HepG2 (cell line): ENCODE results near the gene AKAP8. TPM values are rescaled to one million over a fixed set of nuclear protein-coding genes. Genes with fewer than 3 reads are reported as not detected.

Source experiments
- BRD4 ChIP-seq: sonication (generic); formaldehyde crosslinking; IDR thresholded peaks from 2 replicates; pipeline ENCODE4 v1.4.0; 2020; ENCODE audit warnings: missing genetic modification reagents
- CHCHD3 ChIP-seq: sonication (generic); formaldehyde crosslinking; IDR thresholded peaks from 2 replicates; pipeline ENCODE4 v1.8.0; 2022; ENCODE audit warnings: mild to moderate bottlenecking, missing genetic modification reagents, moderate library complexity
- CREM ChIP-seq, 2 experiments: sonication (generic) in 1 of 2; formaldehyde crosslinking in 1 of 2; IDR thresholded peaks; 2 replicates each; pipeline versions ENCODE4 v1.4.0 to v1.6.1; 2016 to 2020; ENCODE audit warnings: antibody characterized with exemption in 1 of 2, mild to moderate bottlenecking in 1 of 2, missing genetic modification reagents in 1 of 2
- FOXK2 ChIP-seq: fragments of 450-650 bp; IDR thresholded peaks from 2 replicates; pipeline ENCODE4 v1.6.1; 2016
- FOXO1 ChIP-seq: sonication (generic); formaldehyde crosslinking; IDR thresholded peaks from 2 replicates; pipeline ENCODE4 v1.4.0; 2020; ENCODE audit warnings: missing genetic modification reagents
- HNF4G ChIP-seq, 2 experiments: sonication (generic) in 1 of 2; formaldehyde crosslinking in 1 of 2; IDR thresholded peaks; 2 replicates each; pipeline versions ENCODE4 v1.4.0 to v1.6.1; 2011 to 2020; ENCODE audit warnings: borderline replicate concordance in 2 of 2, low read depth in 2 of 2, mild to moderate bottlenecking in 2 of 2, low read length in 1 of 2, missing genetic modification reagents in 1 of 2, moderate library complexity in 1 of 2
- HOXA7 ChIP-seq: sonication (generic); formaldehyde crosslinking; IDR thresholded peaks from 2 replicates; pipeline ENCODE4 v1.8.1; 2022; ENCODE audit warnings: mild to moderate bottlenecking, missing genetic modification reagents, moderate library complexity
- KLF11 ChIP-seq: IDR thresholded peaks from 2 replicates; pipeline ENCODE4 v1.6.1; 2016; ENCODE audit warnings: missing compliant biosample characterization
- NR3C1 ChIP-seq: sonication (generic); formaldehyde crosslinking; IDR thresholded peaks from 2 replicates; pipeline ENCODE4 v1.4.0; 2020; ENCODE audit warnings: missing genetic modification reagents
- SMAD9 ChIP-seq: sonication (generic); formaldehyde crosslinking; IDR thresholded peaks from 2 replicates; pipeline ENCODE4 v1.5.1; 2020; ENCODE audit warnings: mild to moderate bottlenecking, missing genetic modification reagents
- U2AF1 ChIP-seq: fragments of 200-400 bp; formaldehyde crosslinking; optimal IDR thresholded peaks from 2 replicates; pipeline ENCODE3; 2017; ENCODE audit warnings: mild to moderate bottlenecking, low read depth, low read length
- ZKSCAN8 ChIP-seq: IDR thresholded peaks from 2 replicates; pipeline ENCODE4 v1.6.1; 2016; ENCODE audit warnings: borderline replicate concordance, missing genetic modification reagents, missing compliant biosample characterization
- ZNF20 ChIP-seq: sonication (generic); formaldehyde crosslinking; IDR thresholded peaks from 2 replicates; pipeline ENCODE4 v1.4.0; 2020; ENCODE audit warnings: mild to moderate bottlenecking, moderate library complexity, missing genetic modification reagents
- ZNF430 ChIP-seq: sonication (generic); formaldehyde crosslinking; IDR thresholded peaks from 2 replicates; pipeline ENCODE4 v1.9.0; 2021; ENCODE audit warnings: mild to moderate bottlenecking, missing genetic modification reagents
- ZNF557 ChIP-seq: sonication (generic); formaldehyde crosslinking; IDR thresholded peaks from 2 replicates; pipeline ENCODE4 v1.4.0; 2020; ENCODE audit warnings: missing genetic modification reagents
- ZNF883 ChIP-seq: sonication (generic); formaldehyde crosslinking; IDR thresholded peaks from 2 replicates; pipeline ENCODE4 v1.5.1; 2020; ENCODE audit warnings: mild to moderate bottlenecking, missing genetic modification reagents; ENCODE audit errors: not compliant biosample characterization
- polyA plus RNA-seq, 8 experiments: library from polyadenylated mRNA; depleted of rRNA in 3 of 8; stranded (reverse) in 7 of 8; unstranded in 1 of 8; fragments of >200 nt; fragmentation: Illumina TruSeq in 4 of 8; extraction: Trizol in 4 of 8; gene quantifications; 2 replicates each; pipeline versions ENCODE4 v1.2.1 to v1.2.3, GENCODE V29; 2011 to 2016; ENCODE audit warnings: low read depth in 4 of 8, missing spikeins in 1 of 8, mixed read lengths in 1 of 8; ENCODE audit not compliant: insufficient read depth in 1 of 8
- total RNA-seq, 5 experiments: library from RNA; depleted of rRNA; stranded (reverse); fragments of >200 nt; fragmentation: Illumina TruSeq; extraction: Trizol; gene quantifications; 2 replicates each; pipeline ENCODE4 v1.2.3, GENCODE V29; 2016; ENCODE audit warnings: low read depth in 1 of 5
- TF ChIP-seq, protein P1 (sequence below): sonication (generic); formaldehyde crosslinking; IDR thresholded peaks from 2 replicates; pipeline ENCODE4 v1.8.1; 2023; ENCODE audit warnings: mild to moderate bottlenecking, missing genetic modification reagents, borderline replicate concordance
- TF ChIP-seq, protein P2 (sequence below): sonication (generic); formaldehyde crosslinking; IDR thresholded peaks from 2 replicates; pipeline ENCODE4 v1.9.0; 2021; ENCODE audit warnings: missing genetic modification reagents, borderline replicate concordance
- TF ChIP-seq, protein P3 (sequence below): sonication (generic); formaldehyde crosslinking; IDR thresholded peaks from 2 replicates; pipeline ENCODE4 v1.8.0; 2023; ENCODE audit warnings: mild to moderate bottlenecking, missing genetic modification reagents
- TF ChIP-seq, protein P4 (sequence below): sonication (generic); formaldehyde crosslinking; IDR thresholded peaks from 2 replicates; pipeline ENCODE4 v1.5.1; 2020; ENCODE audit warnings: missing genetic modification reagents, mild to moderate bottlenecking, borderline replicate concordance
- TF ChIP-seq, protein P5 (sequence below): sonication (generic); formaldehyde crosslinking; IDR thresholded peaks from 2 replicates; pipeline ENCODE4 v1.8.1; 2022; ENCODE audit warnings: mild to moderate bottlenecking, missing genetic modification reagents
- TF ChIP-seq, protein P6 (sequence below): sonication (generic); formaldehyde crosslinking; IDR thresholded peaks from 2 replicates; pipeline ENCODE4 v1.8.0; 2022; ENCODE audit warnings: missing genetic modification reagents, mild to moderate bottlenecking, inconsistent platforms, borderline replicate concordance

Gene AKAP8
- total and polyA plus RNA-seq, 2 of the 13 experiments (the other 11 are each of a cell fraction or from before 2014, with no cell fraction given), result 15.9 to 22.1 TPM

DNA sequence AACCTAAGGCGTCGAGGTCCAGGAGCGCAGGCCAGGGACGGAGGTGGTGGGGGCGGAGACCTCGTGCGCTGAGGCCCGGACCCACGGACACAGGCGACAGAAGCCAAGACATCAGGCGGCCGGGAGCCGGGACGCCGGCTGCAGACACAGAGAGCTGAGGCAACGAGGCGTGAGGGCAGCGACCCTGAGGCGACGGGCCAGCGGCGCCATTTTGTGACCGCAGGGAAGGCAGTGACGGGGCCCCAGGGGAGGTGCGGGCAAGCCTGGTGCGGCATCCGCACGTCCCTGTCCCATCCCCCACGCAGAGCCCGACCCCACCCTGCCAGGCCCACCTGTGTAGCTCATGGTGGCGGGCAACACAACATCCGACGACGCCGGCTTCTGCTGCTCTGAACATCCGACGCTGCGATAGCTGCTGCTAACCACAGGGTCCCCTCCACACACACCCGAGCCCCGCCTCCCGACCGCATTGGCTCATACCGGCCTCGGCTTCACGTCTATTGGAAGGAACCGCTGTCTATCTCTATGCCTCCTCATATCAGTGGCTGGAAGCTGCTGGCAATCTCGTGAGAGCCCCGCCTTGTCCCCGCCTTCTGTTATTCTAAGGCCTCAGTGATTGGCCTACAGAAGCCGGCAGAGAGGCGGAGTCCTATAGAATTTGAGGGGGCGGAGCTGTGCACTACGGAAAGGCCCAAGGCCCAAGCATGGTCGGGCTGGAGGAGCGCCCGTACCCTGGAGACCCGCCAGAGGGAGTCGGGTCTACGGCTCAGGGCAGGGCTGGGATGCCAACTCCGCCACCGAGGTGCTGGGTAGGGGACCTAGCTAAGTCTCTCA lies 39.2 kb upstream of the AKAP8 start, which contains the start of gene AKAP8L (continued):
- TF ChIP-seq BRD4 (CRISPR knock-in tag) (peak; percentile 88), HNF4G (IDR thresholded peaks at IDR 0.05; ENCODE audit: borderline replicate concordance, low read depth, low read length) (no peak), HNF4G (CRISPR knock-in tag; IDR thresholded peaks at IDR 0.05; ENCODE audit: borderline replicate concordance, low read depth) (no peak), KLF11 (CRISPR knock-in tag) (no peak), ZKSCAN8 (no peak; the same call in 1 of the 2 replicates), CHCHD3 (peak; percentile 57; the same call in 1 of the 2 replicates), FOXO1 (CRISPR knock-in tag) (no peak), U2AF1 (peak; percentile 98), ZNF883 (peak; percentile 93), HOXA7 (CRISPR knock-in tag) (no peak), NR3C1 (no peak), CREM (IDR thresholded peaks at IDR 0.05) (peak; percentile 79), CREM (CRISPR knock-in tag; IDR thresholded peaks at IDR 0.05) (no peak), SMAD9 (CRISPR knock-in tag) (no peak), FOXK2 (no peak), ZNF557 (CRISPR knock-in tag) (0 out of 2 replicates have a peak, but pooled peaks have one; percentile 59), ZNF430 (CRISPR knock-in tag) (peak; percentile 70; the same call in 1 of the 2 replicates), ZNF20 (CRISPR knock-in tag) (0 out of 2 replicates have a peak, but pooled peaks have one; percentile 28)
- TF ChIP-seq, protein P1, sequence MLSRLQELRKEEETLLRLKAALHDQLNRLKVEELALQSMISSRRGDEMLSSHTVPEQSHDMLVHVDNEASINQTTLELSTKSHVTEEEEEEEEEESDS, result no peak
- TF ChIP-seq, protein P2, sequence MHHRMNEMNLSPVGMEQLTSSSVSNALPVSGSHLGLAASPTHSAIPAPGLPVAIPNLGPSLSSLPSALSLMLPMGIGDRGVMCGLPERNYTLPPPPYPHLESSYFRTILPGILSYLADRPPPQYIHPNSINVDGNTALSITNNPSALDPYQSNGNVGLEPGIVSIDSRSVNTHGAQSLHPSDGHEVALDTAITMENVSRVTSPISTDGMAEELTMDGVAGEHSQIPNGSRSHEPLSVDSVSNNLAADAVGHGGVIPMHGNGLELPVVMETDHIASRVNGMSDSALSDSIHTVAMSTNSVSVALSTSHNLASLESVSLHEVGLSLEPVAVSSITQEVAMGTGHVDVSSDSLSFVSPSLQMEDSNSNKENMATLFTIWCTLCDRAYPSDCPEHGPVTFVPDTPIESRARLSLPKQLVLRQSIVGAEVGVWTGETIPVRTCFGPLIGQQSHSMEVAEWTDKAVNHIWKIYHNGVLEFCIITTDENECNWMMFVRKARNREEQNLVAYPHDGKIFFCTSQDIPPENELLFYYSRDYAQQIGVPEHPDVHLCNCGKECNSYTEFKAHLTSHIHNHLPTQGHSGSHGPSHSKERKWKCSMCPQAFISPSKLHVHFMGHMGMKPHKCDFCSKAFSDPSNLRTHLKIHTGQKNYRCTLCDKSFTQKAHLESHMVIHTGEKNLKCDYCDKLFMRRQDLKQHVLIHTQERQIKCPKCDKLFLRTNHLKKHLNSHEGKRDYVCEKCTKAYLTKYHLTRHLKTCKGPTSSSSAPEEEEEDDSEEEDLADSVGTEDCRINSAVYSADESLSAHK, result no peak
- TF ChIP-seq, protein P3, sequence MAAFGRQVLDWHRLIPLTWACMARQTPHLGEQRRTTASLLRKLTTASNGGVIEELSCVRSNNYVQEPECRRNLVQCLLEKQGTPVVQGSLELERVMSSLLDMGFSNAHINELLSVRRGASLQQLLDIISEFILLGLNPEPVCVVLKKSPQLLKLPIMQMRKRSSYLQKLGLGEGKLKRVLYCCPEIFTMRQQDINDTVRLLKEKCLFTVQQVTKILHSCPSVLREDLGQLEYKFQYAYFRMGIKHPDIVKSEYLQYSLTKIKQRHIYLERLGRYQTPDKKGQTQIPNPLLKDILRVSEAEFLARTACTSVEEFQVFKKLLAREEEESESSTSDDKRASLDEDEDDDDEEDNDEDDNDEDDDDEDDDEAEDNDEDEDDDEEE, result no peak
- TF ChIP-seq, protein P4, sequence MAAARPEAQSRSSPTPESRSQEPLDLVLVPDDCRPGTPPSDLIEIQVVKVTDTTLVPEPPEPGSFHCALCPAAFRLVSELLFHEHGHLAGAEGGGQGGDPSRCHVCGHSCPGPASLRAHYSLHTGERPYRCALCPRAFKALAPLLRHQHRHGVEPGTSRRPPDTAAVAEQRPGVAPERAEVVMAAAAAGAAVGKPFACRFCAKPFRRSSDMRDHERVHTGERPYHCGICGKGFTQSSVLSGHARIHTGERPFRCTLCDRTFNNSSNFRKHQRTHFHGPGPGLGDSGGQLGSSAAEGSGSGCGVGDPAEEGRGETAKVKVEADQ (CRISPR knock-in tag), result peak; percentile 37; the same call in 1 of the 2 replicates
- TF ChIP-seq, protein P5, sequence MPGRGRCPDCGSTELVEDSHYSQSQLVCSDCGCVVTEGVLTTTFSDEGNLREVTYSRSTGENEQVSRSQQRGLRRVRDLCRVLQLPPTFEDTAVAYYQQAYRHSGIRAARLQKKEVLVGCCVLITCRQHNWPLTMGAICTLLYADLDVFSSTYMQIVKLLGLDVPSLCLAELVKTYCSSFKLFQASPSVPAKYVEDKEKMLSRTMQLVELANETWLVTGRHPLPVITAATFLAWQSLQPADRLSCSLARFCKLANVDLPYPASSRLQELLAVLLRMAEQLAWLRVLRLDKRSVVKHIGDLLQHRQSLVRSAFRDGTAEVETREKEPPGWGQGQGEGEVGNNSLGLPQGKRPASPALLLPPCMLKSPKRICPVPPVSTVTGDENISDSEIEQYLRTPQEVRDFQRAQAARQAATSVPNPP (CRISPR knock-in tag), result no peak
- TF ChIP-seq, protein P6, sequence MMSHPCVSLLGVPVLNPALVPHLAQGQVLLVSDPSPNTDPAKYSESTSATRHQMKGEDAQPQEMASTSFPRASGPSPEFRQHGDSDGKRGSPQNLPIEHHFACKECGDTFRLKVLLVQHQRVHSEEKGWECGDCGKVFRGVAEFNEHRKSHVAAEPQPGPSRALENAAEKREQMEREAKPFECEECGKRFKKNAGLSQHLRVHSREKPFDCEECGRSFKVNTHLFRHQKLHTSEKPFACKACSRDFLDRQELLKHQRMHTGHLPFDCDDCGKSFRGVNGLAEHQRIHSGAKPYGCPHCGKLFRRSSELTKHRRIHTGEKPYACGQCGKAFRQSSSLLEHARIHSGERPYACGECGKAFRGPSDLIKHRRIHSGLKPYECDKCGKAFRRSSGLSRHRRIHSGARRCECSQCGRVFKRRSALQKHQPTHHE, result peak; percentile 91
